HUES6 (cell line): ENCODE measurements around the gene SPG21.

ENCODE experiments used
- H3K27ac ChIP-seq: 2 replicates; pipeline ENCODE4 v1.7.0; 2013; ENCODE audit warnings: low read depth, mild to moderate bottlenecking, low read length, inconsistent platforms
- H3K27me3 ChIP-seq: 2 replicates; pipeline ENCODE4 v1.6.1; 2013; ENCODE audit warnings: low read length; ENCODE audit not compliant: control insufficient read depth, insufficient read depth
- H3K36me3 ChIP-seq: 2 replicates; pipeline ENCODE4 v1.6.1; 2013; ENCODE audit warnings: low read length; ENCODE audit not compliant: control insufficient read depth, insufficient read depth
- H3K4me1 ChIP-seq: 2 replicates; pipeline ENCODE4 v1.6.1; 2013; ENCODE audit warnings: low read length; ENCODE audit not compliant: control insufficient read depth, insufficient read depth
- H3K4me3 ChIP-seq: 2 replicates; pipeline ENCODE4 v1.5.1; 2013; ENCODE audit warnings: low read depth, low read length
- H3K9ac ChIP-seq: one replicate; pipeline ENCODE4 v1.6.1; 2013; ENCODE audit warnings: mild to moderate bottlenecking, low read length
- H3K9me3 ChIP-seq: 2 replicates; pipeline ENCODE4 v1.6.1; 2013; ENCODE audit warnings: low read depth, low read length; ENCODE audit not compliant: control insufficient read depth, insufficient read depth

The SPG21 gene

DNA sequence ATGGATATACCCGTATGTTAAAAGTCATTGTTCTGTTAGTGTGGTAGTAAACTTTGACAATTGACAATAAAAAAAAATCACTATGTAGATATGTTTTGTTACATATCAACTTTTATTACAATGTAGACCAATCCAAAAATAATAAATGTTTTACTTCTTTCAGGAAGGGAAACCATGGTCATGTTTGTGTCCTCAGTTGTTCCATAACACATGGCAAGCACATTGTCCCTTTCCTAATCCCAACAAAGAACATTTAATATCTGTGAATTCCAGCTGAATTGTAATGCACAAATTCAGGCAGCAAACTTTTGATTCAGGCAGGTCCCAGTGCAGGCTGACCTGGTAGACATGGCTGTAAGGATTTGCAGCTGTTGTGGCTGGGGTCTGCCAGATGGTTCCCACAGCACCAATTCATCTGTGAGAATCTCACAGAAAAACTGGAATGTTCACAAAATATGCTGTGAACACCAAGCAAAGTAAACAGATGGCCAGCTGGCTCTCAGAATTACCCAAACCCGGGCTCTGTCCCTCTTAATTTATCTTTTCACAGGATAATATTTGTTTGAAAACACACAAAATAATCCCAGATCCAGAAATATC lies 1.9 kb upstream of the SPG21 start:
- H3K36me3 ChIP-seq, result 0 out of 2 replicates have a peak, but pooled peaks cover 5% of the 10 kb centered on the region
- H3K4me1 ChIP-seq, result no peaks in the 10 kb centered on the region
- H3K9me3 ChIP-seq, result no peaks in the 10 kb centered on the region
- no peak overlapping the region for H3K4me3 ChIP-seq
- H3K27me3 ChIP-seq, result no peaks in the 10 kb centered on the region
- no peak overlapping the region for H3K27ac ChIP-seq
- H3K9ac ChIP-seq, result no peak overlapping the region

DNA sequence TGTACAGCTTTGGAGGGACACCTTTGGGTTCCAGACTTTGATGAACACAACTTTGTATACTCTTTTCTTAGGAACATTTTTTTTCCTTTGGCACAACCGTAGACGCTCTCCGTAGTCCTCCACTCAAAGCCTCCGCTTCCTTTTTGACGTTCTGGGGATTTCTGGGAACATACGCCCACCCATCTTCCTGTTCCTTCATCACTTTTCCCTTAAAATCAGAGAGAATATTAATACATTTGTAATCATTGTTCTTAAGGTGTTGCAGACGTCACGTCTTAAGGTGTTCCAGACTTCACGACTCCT lies 405 bp upstream of the SPG21 start:
- Histone ChIP-seq H3K4me1 (no peaks in the 10 kb centered on the region), H3K27me3 (no peaks in the 10 kb centered on the region), H3K36me3 (0 out of 2 replicates have a peak, but pooled peaks cover 5% of the 10 kb centered on the region), H3K27ac (no peak overlapping the region), H3K9ac (peak overlapping the region; percentile 60), H3K9me3 (no peaks in the 10 kb centered on the region), H3K4me3 (peak overlapping the region; percentile 84)

DNA sequence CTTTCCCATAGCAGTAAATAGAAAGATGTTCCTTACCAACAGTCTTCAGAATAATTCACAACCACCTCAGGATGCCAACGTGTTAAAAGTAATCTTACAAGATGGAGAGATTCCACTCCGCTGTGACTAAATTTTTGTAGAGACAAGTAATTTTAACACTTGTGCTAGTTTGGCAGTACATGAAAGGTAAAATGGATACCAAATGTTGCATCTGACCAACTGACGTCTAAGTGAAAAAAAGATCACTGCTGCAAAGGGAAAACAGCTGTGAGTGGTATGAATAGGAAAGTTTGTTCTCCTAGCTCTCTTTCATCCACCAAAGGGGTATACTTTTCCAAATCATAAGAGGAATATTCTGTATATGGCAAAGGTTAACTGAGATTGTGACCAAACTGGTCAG lies 2.6 kb downstream of the SPG21 start:
- Histone ChIP-seq H3K27ac (no peak overlapping the region), H3K9ac (no peak overlapping the region), H3K36me3 (peaks cover 11% of the 10 kb centered on the region; the same call in 1 of the 2 replicates), H3K4me3 (no peak overlapping the region), H3K9me3 (no peaks in the 10 kb centered on the region), H3K27me3 (no peaks in the 10 kb centered on the region), H3K4me1 (no peaks in the 10 kb centered on the region)

GRCh38 chr15:64985366-64986033 lies 4.2 kb downstream of the SPG21 start:
- Histone ChIP-seq H3K4me1 (no peaks in the 10 kb centered on the region), H3K9me3 (no peaks in the 10 kb centered on the region), H3K27me3 (no peaks in the 10 kb centered on the region), H3K27ac (no peak overlapping the region), H3K9ac (no peak overlapping the region), H3K4me3 (no peak overlapping the region), H3K36me3 (peaks cover 11% of the 10 kb centered on the region)

- Histone ChIP-seq H3K36me3 (peaks cover 20% of the 10 kb centered on the region), H3K27me3 (no peaks in the 10 kb centered on the region), H3K9ac (no peak overlapping the region), H3K4me3 (no peak overlapping the region), H3K9me3 (no peaks in the 10 kb centered on the region), H3K27ac (no peak overlapping the region), H3K4me1 (peaks cover 15% of the 10 kb centered on the region)
Measured at GRCh38 chr15:64982472-64982871, 7.2 kb downstream of the SPG21 start.

DNA sequence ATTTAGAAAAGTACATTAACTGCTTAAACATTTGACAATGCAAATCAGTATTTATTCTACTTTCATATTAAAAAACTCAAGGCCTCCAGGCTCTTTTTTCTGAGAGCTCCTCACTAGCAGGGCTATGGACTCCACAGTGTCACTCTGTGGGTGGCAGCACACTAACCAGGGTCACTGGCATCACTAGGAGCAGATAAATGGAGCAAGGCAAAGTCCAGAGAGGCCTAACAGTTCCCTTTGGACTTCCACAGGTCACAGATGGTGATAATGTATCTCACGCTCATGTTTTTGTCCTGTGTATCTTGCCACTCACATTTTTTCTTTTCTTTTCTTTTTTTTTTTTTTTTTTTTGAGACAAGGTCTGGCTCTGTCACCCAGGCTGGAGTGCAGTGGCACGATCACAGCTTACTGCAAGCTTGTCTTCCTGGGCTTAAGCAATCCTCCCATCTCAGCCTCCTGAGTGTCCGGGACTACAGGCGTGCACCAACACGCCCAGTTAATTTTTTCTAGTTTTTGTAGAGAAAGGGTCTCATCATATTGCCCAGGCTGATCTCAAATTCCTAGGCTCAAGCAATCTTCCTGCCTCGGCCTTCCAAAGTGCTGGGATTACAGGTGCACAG lies 7.8 kb downstream of the SPG21 start:
- Histone ChIP-seq H3K9me3 (no peaks in the 10 kb centered on the region), H3K4me3 (no peak overlapping the region), H3K27me3 (no peaks in the 10 kb centered on the region), H3K36me3 (peaks cover 19% of the 10 kb centered on the region), H3K27ac (no peak overlapping the region), H3K9ac (no peak overlapping the region), H3K4me1 (peaks cover 15% of the 10 kb centered on the region)

GRCh38 chr15:64979252-64979710 lies 10.4 kb downstream of the SPG21 start:
- H3K4me1 ChIP-seq, result peaks cover 15% of the 10 kb centered on the region
- H3K4me3 ChIP-seq, result no peak overlapping the region
- H3K9ac ChIP-seq, result no peak overlapping the region
- H3K36me3 ChIP-seq, result peaks cover 36% of the 10 kb centered on the region
- no peaks in the 10 kb centered on the region for H3K9me3 ChIP-seq
- H3K27me3 ChIP-seq, result no peaks in the 10 kb centered on the region
- H3K27ac ChIP-seq, result peak overlapping the region; percentile 54; the same call in 1 of the 2 replicates

GRCh38 chr15:64975390-64975789 lies 14.3 kb downstream of the SPG21 start:
- Histone ChIP-seq H3K27ac (no peak overlapping the region), H3K27me3 (no peaks in the 10 kb centered on the region), H3K4me3 (no peak overlapping the region), H3K4me1 (peaks cover 15% of the 10 kb centered on the region), H3K9me3 (no peaks in the 10 kb centered on the region), H3K36me3 (peaks cover 53% of the 10 kb centered on the region), H3K9ac (no peak overlapping the region)

DNA sequence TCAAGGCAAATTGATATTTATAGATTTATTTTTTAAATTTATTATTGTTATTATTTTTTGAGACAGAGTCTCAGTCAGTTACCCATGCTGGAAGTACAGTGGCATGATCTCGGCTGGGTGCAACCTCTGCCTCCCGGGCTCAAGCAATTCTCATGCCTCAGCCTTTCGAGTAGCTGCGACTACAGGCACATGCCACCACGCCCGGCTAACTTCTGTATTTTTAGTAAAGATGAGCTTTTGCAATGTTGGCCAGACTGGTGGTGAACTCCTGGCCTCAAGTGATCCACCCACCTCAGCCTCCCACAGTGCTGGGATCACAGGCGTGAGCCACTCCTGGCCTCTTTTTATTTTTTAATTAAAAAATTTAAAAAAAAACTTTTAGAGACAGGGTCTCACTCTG lies 19.0 kb downstream of the SPG21 start:
- Histone ChIP-seq H3K4me3 (no peak overlapping the region), H3K36me3 (peaks cover 64% of the 10 kb centered on the region), H3K27me3 (no peaks in the 10 kb centered on the region), H3K27ac (no peak overlapping the region), H3K9ac (no peak overlapping the region), H3K9me3 (no peaks in the 10 kb centered on the region), H3K4me1 (no peaks in the 10 kb centered on the region)

DNA sequence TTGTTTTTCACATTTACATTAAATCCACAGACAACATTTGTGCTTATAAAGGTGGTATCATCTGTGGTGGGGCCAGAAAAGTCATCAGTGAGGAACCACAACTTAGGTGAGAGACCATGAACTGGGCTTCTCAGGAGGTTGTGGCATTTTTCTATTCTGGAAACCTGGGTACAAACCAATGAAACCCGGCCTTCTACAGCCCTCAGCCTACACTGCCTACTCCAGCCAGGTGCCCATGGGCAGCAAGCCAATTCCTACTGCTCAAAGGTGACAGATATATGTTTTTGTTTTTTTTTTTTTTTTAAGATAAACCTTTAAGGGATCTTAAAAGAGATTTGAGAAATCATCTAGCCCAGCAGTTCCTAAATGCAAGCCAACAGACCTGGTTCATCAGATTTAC lies 20.3 kb downstream of the SPG21 start:
- peaks cover 67% of the 10 kb centered on the region for H3K36me3 ChIP-seq

DNA sequence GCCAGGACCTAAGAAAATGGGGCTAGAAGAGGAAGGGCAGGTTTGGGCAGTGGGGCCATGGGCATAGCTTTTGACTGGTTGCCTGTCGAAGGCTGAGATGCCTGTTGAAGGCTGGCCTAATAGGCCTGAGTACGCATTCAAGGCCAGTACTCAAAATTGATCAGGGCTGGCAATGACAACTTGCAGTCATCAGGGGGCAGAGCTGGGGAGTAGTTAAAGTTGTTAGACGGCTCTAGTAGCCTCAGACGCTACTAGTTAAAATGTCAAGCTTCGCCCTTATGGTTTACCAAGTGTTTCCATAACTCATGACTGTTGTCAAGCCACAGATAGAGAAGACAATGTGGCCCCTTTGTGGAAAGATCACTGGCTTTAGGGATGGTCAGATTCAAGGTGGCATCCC lies 28.7 kb downstream of the SPG21 start:
- H3K27ac ChIP-seq, result no peak overlapping the region
- H3K27me3 ChIP-seq, result no peaks in the 10 kb centered on the region
- no peaks in the 10 kb centered on the region for H3K9me3 ChIP-seq
- no peak overlapping the region for H3K9ac ChIP-seq
- no peaks in the 10 kb centered on the region for H3K4me1 ChIP-seq
- H3K4me3 ChIP-seq, result no peak overlapping the region
- peaks cover 80% of the 10 kb centered on the region for H3K36me3 ChIP-seq

More for the DNA sequence above, 20.3 kb downstream of the SPG21 start:
- H3K9me3 ChIP-seq, result no peaks in the 10 kb centered on the region
- H3K9ac ChIP-seq, result no peak overlapping the region
- H3K27ac ChIP-seq, result no peak overlapping the region
- no peaks in the 10 kb centered on the region for H3K27me3 ChIP-seq
- no peak overlapping the region for H3K4me3 ChIP-seq
- no peaks in the 10 kb centered on the region for H3K4me1 ChIP-seq
